HCT116 (cell line): ENCODE measurements around the gene SMIM5. TPM values are rescaled to one million over a fixed set of nuclear protein-coding genes. Genes with fewer than 3 reads are reported as not detected.

Source experiments
- ATAC-seq: fragments of 200-7000 bp; cut with Tn5 transposase; 2 replicates; pipeline ENCODE4 v1.9.1; 2020; ENCODE audit warnings: mild to moderate bottlenecking, moderate library complexity
- BruUV-seq: library from RNA; stranded (reverse); fragments of 400-500 nt; replicated peaks from 2 replicates; lab custom pipeline; 2021; lab: Mats Ljungman, UMichigan
- CTCF ChIA-PET: fragments of 300-600 bp; sonication (Branson Sonifier 250); formaldehyde crosslinking; loops from one replicate; lab custom pipeline; 2021; ENCODE audit warnings: antibody characterized with exemption; lab: Charles Lee
- POLR2A ChIA-PET: fragments of 300-600, 350-600 bp; sonication (Branson Sonifier 250); formaldehyde crosslinking; loops from one replicate; lab custom pipeline; 2021; ENCODE audit warnings: antibody characterized with exemption; lab: Charles Lee
- RAD21 ChIA-PET, 2 experiments: fragments of 300-600 bp; sonication (Branson Sonifier 250); formaldehyde crosslinking; loops; one replicate each; lab custom pipeline; 2023; ENCODE audit warnings: low total read pairs in 2 of 2; ENCODE audit not compliant: uncharacterized antibody in 2 of 2, unreplicated experiment in 2 of 2, low non-redundant PET in 1 of 2; lab: Charles Lee
- DNase-seq: peaks from one replicate; pipeline ENCODE4 v3.0.0-alpha.2; 2010; ENCODE audit warnings: low read depth, low spot score
- H2AFZ ChIP-seq: fragments of 200-600 bp; shearing (Covaris generic), sonication (generic); 2 replicates; pipeline ENCODE4 v1.6.1; 2017; ENCODE audit warnings: low read depth, mixed run types, mixed read lengths, antibody characterized with exemption, low read length; ENCODE audit not compliant: poor library complexity, severe bottlenecking
- H3K27ac ChIP-seq: 2 replicates; pipeline ENCODE4 v1.5.1; 2012; ENCODE audit warnings: low read depth, low read length
- H3K27me3 ChIP-seq: fragments of 200-600 bp; sonication (generic); 2 replicates; pipeline ENCODE4 v1.6.1; 2016; ENCODE audit warnings: mixed run types, low read length, mixed read lengths; ENCODE audit not compliant: insufficient read depth
- H3K36me3 ChIP-seq, 2 experiments: fragments of 200-500 bp in 1 of 2; fragments of 200-600 bp in 1 of 2; sonication (Bioruptor generic) in 1 of 2; sonication (generic) in 1 of 2; 2 replicates each; pipeline versions ENCODE4 v1.5.1 to v1.6.1; 2014 to 2016; ENCODE audit warnings: low read length in 2 of 2, inconsistent platforms in 1 of 2, mixed read lengths in 1 of 2, mixed run types in 1 of 2; ENCODE audit not compliant: insufficient read depth in 2 of 2, control insufficient read depth in 1 of 2
- H3K4me1 ChIP-seq, 2 experiments: fragments of 200-600 bp in 1 of 2; sonication (generic) in 1 of 2; 2 replicates each; pipeline versions ENCODE4 v1.5.1 to v1.6.1; 2012 to 2017; ENCODE audit warnings: low read length in 2 of 2, inconsistent platforms in 1 of 2, mild to moderate bottlenecking in 1 of 2, mixed read lengths in 1 of 2, mixed run types in 1 of 2, moderate library complexity in 1 of 2; ENCODE audit not compliant: insufficient read depth in 2 of 2, control insufficient read depth in 1 of 2
- H3K4me2 ChIP-seq: fragments of 200-600 bp; sonication (generic); 2 replicates; pipeline ENCODE4 v1.6.1; 2017; ENCODE audit warnings: mixed run types, low read length, mixed read lengths
- H3K4me3 ChIP-seq, 2 experiments: fragments of 200-600 bp in 1 of 2; sonication (generic) in 1 of 2; replicated peaks in 1 of 2; 2 replicates each; pipeline ENCODE4 v1.5.1; 2011 to 2016; ENCODE audit warnings: low read length in 2 of 2, control low read depth in 1 of 2, low read depth in 1 of 2, mild to moderate bottlenecking in 1 of 2, mixed read lengths in 1 of 2, mixed run types in 1 of 2
- H3K79me2 ChIP-seq: fragments of 200-600 bp; sonication (generic); 2 replicates; pipeline ENCODE4 v1.6.1; 2017; ENCODE audit warnings: mild to moderate bottlenecking, mixed run types, low read length, moderate library complexity, mixed read lengths; ENCODE audit not compliant: insufficient read depth
- H3K9ac ChIP-seq: fragments of 200-600 bp; sonication (generic); 2 replicates; pipeline ENCODE4 v1.6.1; 2016; ENCODE audit warnings: low read length, mixed read lengths
- H3K9me2 ChIP-seq: fragments of 200-600 bp; sonication (generic), shearing (Covaris generic); 2 replicates; pipeline ENCODE4 v1.6.1; 2017; ENCODE audit warnings: mixed run types, mild to moderate bottlenecking, moderate library complexity; ENCODE audit not compliant: insufficient read depth
- H3K9me3 ChIP-seq, 2 experiments: fragments of 200-500 bp in 1 of 2; fragments of 200-600 bp in 1 of 2; sonication (Bioruptor generic) in 1 of 2; sonication (generic) in 1 of 2; 2 replicates each; pipeline ENCODE4 v1.6.1; 2014 to 2017; ENCODE audit warnings: low read length in 2 of 2, mixed read lengths in 2 of 2, inconsistent platforms in 1 of 2, low read depth in 1 of 2, mild to moderate bottlenecking in 1 of 2, mixed run types in 1 of 2, moderate library complexity in 1 of 2; ENCODE audit not compliant: control insufficient read depth in 1 of 2, insufficient read depth in 1 of 2
- H4K20me1 ChIP-seq: fragments of 200-600 bp; sonication (generic), shearing (Covaris generic); 2 replicates; pipeline ENCODE4 v1.6.1; 2017; ENCODE audit warnings: mixed run types, mild to moderate bottlenecking, moderate library complexity; ENCODE audit not compliant: insufficient read depth
- CEBPB ChIP-seq: IDR thresholded peaks from 2 replicates; pipeline ENCODE4 v1.6.1; 2012; ENCODE audit warnings: low read depth
- CTCF ChIP-seq, 3 experiments: fragments of 200-600 bp in 1 of 3; sonication (generic) in 1 of 3; IDR thresholded peaks in 2 of 3; conservative IDR thresholded peaks in 1 of 3; 2 replicates each; pipeline ENCODE4 v1.5.1; 2012 to 2017; ENCODE audit warnings: low read depth in 2 of 3, low read length in 2 of 3, antibody characterized with exemption in 1 of 3, borderline replicate concordance in 1 of 3, control low read depth in 1 of 3, mild to moderate bottlenecking in 1 of 3, mixed read lengths in 1 of 3, mixed run types in 1 of 3, moderate library complexity in 1 of 3; ENCODE audit not compliant: insufficient read depth in 1 of 3
- EZH2phosphoT487 ChIP-seq: fragments of 200-600 bp; IDR thresholded peaks from 2 replicates; pipeline ENCODE4 v1.6.1; 2018; ENCODE audit warnings: antibody characterized with exemption, borderline replicate concordance
- FOSL1 ChIP-seq: IDR thresholded peaks from 2 replicates; pipeline ENCODE4 v1.6.1; 2012; ENCODE audit warnings: low read depth
- POLR2AphosphoS5 ChIP-seq: IDR thresholded peaks from 2 replicates; pipeline ENCODE4 v1.6.1; 2011; ENCODE audit warnings: mild to moderate bottlenecking, low read depth, low read length, moderate library complexity
- SIN3A ChIP-seq: IDR thresholded peaks from 2 replicates; pipeline ENCODE4 v1.6.1; 2012; ENCODE audit warnings: low read depth
- SP1 ChIP-seq: IDR thresholded peaks from 2 replicates; pipeline ENCODE4 v1.6.1; 2012; ENCODE audit warnings: low read depth
- YY1 ChIP-seq: IDR thresholded peaks from 2 replicates; pipeline ENCODE4 v1.6.1; 2011; ENCODE audit warnings: low read length, low read depth, moderate library complexity, mild to moderate bottlenecking; ENCODE audit not compliant: insufficient replicate concordance; ENCODE audit errors: extremely low read depth
- ZBTB33 ChIP-seq: IDR thresholded peaks from 2 replicates; pipeline ENCODE4 v1.6.1; 2011; ENCODE audit warnings: mild to moderate bottlenecking, low read length, moderate library complexity; ENCODE audit not compliant: insufficient replicate concordance; ENCODE audit errors: extremely low read depth
- ZFX ChIP-seq: fragments of 450-650 bp; IDR thresholded peaks from 2 replicates; pipeline ENCODE4 v1.6.1; 2017
- ZNF274 ChIP-seq: fragments of 200-500 bp; sonication (Bioruptor generic); IDR thresholded peaks from 2 replicates; pipeline ENCODE4 v1.6.1; 2014; ENCODE audit warnings: mild to moderate bottlenecking, low read depth, low read length, inconsistent platforms
- intact Hi-C: fragments of 100-400 bp; cut with micrococcal nuclease; formaldehyde crosslinking; loops from 2 replicates; pipeline ENCODE4 v1.10.0; 2022
- total RNA-seq: library from RNA; stranded (reverse); gene quantifications from one replicate; pipeline ENCODE4 v1.2.1, GENCODE V29; 2021; ENCODE audit not compliant: unreplicated experiment

SMIM5 gene
- total RNA-seq, 1 experiment from 2014 or later: 0.12 TPM

- TF ChIP-seq CTCF (IDR thresholded peaks at IDR 0.05 in 2 of 3, conservative IDR thresholded peaks at IDR 0.05 in 1 of 3; ENCODE audit: borderline replicate concordance in 1 of 3, insufficient read depth in 1 of 3, low read depth in 2 of 3, low read length in 2 of 3): no peak
- no peak for TF ChIP-seq YY1
Observed at GRCh38 chr17:75670868-75671267, 37.6 kb downstream of the SMIM5 start (continued).

GRCh38 chr17:75672011-75672410 is 38.8 kb downstream of the SMIM5 start:
- TF ChIP-seq EZH2phosphoT487: no peak
- no peak for TF ChIP-seq SIN3A
- no peak for TF ChIP-seq ZNF274
- TF ChIP-seq ZBTB33: no peak
- TF ChIP-seq POLR2AphosphoS5: no peak
- no peak for TF ChIP-seq CEBPB
- no peak for TF ChIP-seq ZFX
- no peak for TF ChIP-seq SP1
- TF ChIP-seq FOSL1: no peak
- H3K9me3 ChIP-seq: no peaks in the 10 kb centered on the region

More at GRCh38 chr17:75672011-75672410, 38.8 kb downstream of the SMIM5 start:
- Histone ChIP-seq H3K79me2 (peaks cover 91% of the 10 kb centered on the region), H3K4me1 (peaks cover 6 to 18% of the 10 kb centered on the region in 2 experiments; a peak in 3 of 4 replicates), H3K36me3 (peaks cover 50 to 56% of the 10 kb centered on the region in 2 experiments), H3K4me2 (no peak overlapping the region), H3K4me3 (no peak overlapping the region), H3K9ac (no peak overlapping the region), H3K9me2 (no peaks in the 10 kb centered on the region), H2AFZ (no peak overlapping the region), H3K27ac (no peak overlapping the region), H3K27me3 (no peaks in the 10 kb centered on the region), H4K20me1 (0 out of 2 replicates have a peak, but pooled peaks cover 4% of the 10 kb centered on the region)
- BruUV-seq: no TSS peak
- DNase-seq (no peak), ATAC-seq (no peak)
- ChIA-PET RAD21 (no interaction called here), CTCF (interaction anchor here (7.1 kb wide), 1 partner anchor 76 kb away, joined by 106 read pairs; no protein-coding TSS in a partner anchor), POLR2A (interaction anchor here (0.8 kb wide), 1 partner anchor 108 kb away, joined by 4 read pairs; a partner anchor contains a TSS)
- intact Hi-C loops: loop anchor here (10.0 kb wide), 1 partner anchor 183 kb away; the partner anchor contains the start of gene WBP2
